BJ (cell line): ENCODE data around the gene NPHS1. TPM values are rescaled to one million over a fixed set of nuclear protein-coding genes. Genes with fewer than 3 reads are reported as not detected.

Experiments
- CTCF ChIA-PET: fragments of 350-600 bp; formaldehyde crosslinking; extraction: SDS; loops from one replicate; lab custom pipeline; 2021; ENCODE audit warnings: antibody characterized with exemption, inconsistent platforms; lab: Yijun Ruan, JAX
- POLR2A ChIA-PET: fragments of 300-600 bp; sonication (Branson Sonifier 250); formaldehyde crosslinking; extraction: SDS; loops from one replicate; lab custom pipeline; 2021; ENCODE audit warnings: antibody characterized with exemption; lab: Charles Lee
- DNase-seq: peaks from one replicate; pipeline ENCODE4 v3.0.0-alpha.2; 2011; ENCODE audit warnings: low read depth
- H3K27me3 ChIP-seq: 2 replicates; pipeline ENCODE4 v1.6.0; 2011; ENCODE audit warnings: low read length; ENCODE audit not compliant: control insufficient read depth, insufficient read depth
- H3K36me3 ChIP-seq: 2 replicates; pipeline ENCODE4 v1.5.1; 2011; ENCODE audit warnings: low read length; ENCODE audit not compliant: control insufficient read depth, insufficient read depth
- H3K4me3 ChIP-seq: 2 replicates; pipeline ENCODE4 v1.5.1; 2011; ENCODE audit warnings: low read depth, mild to moderate bottlenecking, control low read depth, low read length
- CTCF ChIP-seq: IDR thresholded peaks from 2 replicates; pipeline ENCODE4 v1.5.1; 2011; ENCODE audit warnings: low read depth, mild to moderate bottlenecking, control low read depth, inconsistent platforms, low read length, moderate library complexity; ENCODE audit not compliant: insufficient read depth
- polyA plus RNA-seq: library from polyadenylated mRNA; depleted of rRNA; stranded (reverse); fragments of >200 nt; gene quantifications from 2 replicates; pipeline ENCODE4 v1.2.3, GENCODE V29; 2011

Gene NPHS1
- polyA plus RNA-seq, 1 experiment, result not detected

GRCh38 chr19:35832054-35832453 is 20.2 kb downstream of the NPHS1 start:
- Histone ChIP-seq H3K27me3 (peaks cover 2% of the 10 kb centered on the region; the same call in 1 of the 2 replicates), H3K4me3 (no peak overlapping the region), H3K36me3 (no peaks in the 10 kb centered on the region)
- POLR2A ChIA-PET, result no interaction called here
- no peak for TF ChIP-seq CTCF
- CTCF ChIA-PET, result interaction anchor here (2.9 kb wide), 1 partner anchor 12 kb away, joined by 10 read pairs; no protein-coding TSS in a partner anchor
- no peak for DNase-seq

DNA sequence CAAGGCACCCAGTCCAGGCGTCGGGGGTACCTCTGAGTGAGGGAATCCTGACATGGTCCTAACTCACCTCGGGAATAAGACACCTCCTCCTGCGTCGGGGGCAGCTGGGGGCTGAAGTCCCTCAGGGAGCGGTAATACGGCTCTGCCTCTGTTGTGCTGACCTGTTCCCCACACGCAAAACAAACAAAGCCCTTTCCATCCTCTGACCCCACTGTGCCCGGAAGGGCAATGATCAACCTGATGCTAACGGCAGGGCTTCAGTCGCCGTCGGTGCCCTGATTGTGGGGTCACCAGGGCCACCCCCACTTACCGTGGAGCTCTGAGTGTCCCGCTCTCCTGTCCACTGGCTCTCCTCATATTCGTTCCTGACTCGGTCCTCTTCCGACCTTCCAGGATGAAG is 21.3 kb downstream of the NPHS1 start:
- DNase-seq, result no peak
- Histone ChIP-seq H3K27me3 (peaks cover 2% of the 10 kb centered on the region; the same call in 1 of the 2 replicates), H3K4me3 (no peak overlapping the region), H3K36me3 (no peaks in the 10 kb centered on the region)
- TF ChIP-seq CTCF, result no peak
- POLR2A ChIA-PET, result no interaction called here
- CTCF ChIA-PET, result interaction anchor here (2.9 kb wide), 1 partner anchor 11 kb away, joined by 10 read pairs; no protein-coding TSS in a partner anchor

GRCh38 chr19:35828692-35829301 is 23.5 kb downstream of the NPHS1 start:
- no peak for TF ChIP-seq CTCF
- Histone ChIP-seq H3K36me3 (no peaks in the 10 kb centered on the region), H3K4me3 (no peak overlapping the region), H3K27me3 (no peaks in the 10 kb centered on the region)
- ChIA-PET CTCF (no interaction called here), POLR2A (no interaction called here)
- no peak for DNase-seq

GRCh38 chr19:35824150-35824549 is 28.2 kb downstream of the NPHS1 start:
- DNase-seq, result no peak
- POLR2A ChIA-PET, result no interaction called here
- no peak for TF ChIP-seq CTCF
- Histone ChIP-seq H3K4me3 (no peak overlapping the region), H3K27me3 (no peaks in the 10 kb centered on the region; the same call in 1 of the 2 replicates), H3K36me3 (no peaks in the 10 kb centered on the region)
- CTCF ChIA-PET, result no interaction called here

GRCh38 chr19:35822579-35822978 is 29.7 kb downstream of the NPHS1 start:
- ChIA-PET CTCF (interaction anchor here (0.9 kb wide), 1 partner anchor 130 kb away, joined by 4 read pairs; no protein-coding TSS in a partner anchor), POLR2A (no interaction called here)
- H3K27me3 ChIP-seq, result no peaks in the 10 kb centered on the region; the same call in 1 of the 2 replicates
- DNase-seq, result no peak
- TF ChIP-seq CTCF, result no peak
- no peaks in the 10 kb centered on the region for H3K36me3 ChIP-seq
- no peak overlapping the region for H3K4me3 ChIP-seq
